ENCODE measurements around the gene FAAH.

- no peak for TF ChIP-seq POLR2A (IDR thresholded peaks at IDR 0.05; ENCODE audit: low read length)
- no peak for TF ChIP-seq GATA1 (IDR thresholded peaks at IDR 0.05; ENCODE audit: low read depth, low read length)
Measured at GRCh38 chr1:46425726-46426125, 31.6 kb downstream of the FAAH start.
